CD4-positive, alpha-beta T cell treated with Interleukin-2 at 100 ng/mL for 4 hours (primary cell): ENCODE results near the gene TENM3.

Experiments used
- DNase-seq: peaks from one replicate; pipeline ENCODE4 v3.0.0-alpha.2; 2020; ENCODE audit warnings: low spot score

TENM3 gene

GRCh38 chr4:182741914-182742313 lies 498.7 kb downstream of the TENM3 start:
- DNase-seq = no peak

GRCh38 chr4:182743815-182744214 lies 500.6 kb downstream of the TENM3 start:
- no peak for DNase-seq

- no peak for DNase-seq
These were observed 502.0 kb downstream of the TENM3 start for GRCh38 chr4:182745237-182745636.

GRCh38 chr4:182746876-182747275 lies 503.7 kb downstream of the TENM3 start:
- no peak for DNase-seq

GRCh38 chr4:182748283-182748682 lies 505.1 kb downstream of the TENM3 start:
- no peak for DNase-seq

- DNase-seq = no peak
These were observed 505.7 kb downstream of the TENM3 start for GRCh38 chr4:182748949-182749348.

- DNase-seq = no peak
These were observed 506.5 kb downstream of the TENM3 start for GRCh38 chr4:182749667-182750167.

GRCh38 chr4:182752158-182752910 lies 509.1 kb downstream of the TENM3 start:
- no peak for DNase-seq

- no peak for DNase-seq
These were observed 511.7 kb downstream of the TENM3 start for GRCh38 chr4:182754895-182755294.

- DNase-seq = no peak
These were observed 513.0 kb downstream of the TENM3 start for GRCh38 chr4:182756161-182756690.

GRCh38 chr4:182758273-182758672 lies 515.1 kb downstream of the TENM3 start:
- DNase-seq = no peak

- no peak for DNase-seq
These were observed 517.4 kb downstream of the TENM3 start for GRCh38 chr4:182760551-182761043.

GRCh38 chr4:182764137-182764536 lies 520.9 kb downstream of the TENM3 start:
- DNase-seq = no peak

- DNase-seq = no peak
These were observed 521.4 kb downstream of the TENM3 start for GRCh38 chr4:182764642-182765041.

- no peak for DNase-seq
These were observed 523.0 kb downstream of the TENM3 start for GRCh38 chr4:182765987-182766856.

GRCh38 chr4:182766857-182767250 lies 523.7 kb downstream of the TENM3 start:
- DNase-seq = no peak

GRCh38 chr4:182768838-182769237 lies 525.6 kb downstream of the TENM3 start:
- no peak for DNase-seq

- DNase-seq = no peak
These were observed 527.2 kb downstream of the TENM3 start for GRCh38 chr4:182770259-182770995.

- DNase-seq = no peak
These were observed 527.9 kb downstream of the TENM3 start for GRCh38 chr4:182770996-182771514.

- DNase-seq = no peak
These were observed 531.9 kb downstream of the TENM3 start for GRCh38 chr4:182775075-182775474.

GRCh38 chr4:182776376-182777105 lies 533.3 kb downstream of the TENM3 start:
- no peak for DNase-seq
